Measurements from ENCODE around the gene DNAH10. TPM values are rescaled to one million over a fixed set of nuclear protein-coding genes. Genes with fewer than 3 reads are reported as not detected.

The DNAH10 gene
- total and polyA plus RNA-seq, 2 of the 13 experiments (the other 11 are each of a cell fraction or from before 2014, with no cell fraction given), result 0.01 to 0.02 TPM

DNA sequence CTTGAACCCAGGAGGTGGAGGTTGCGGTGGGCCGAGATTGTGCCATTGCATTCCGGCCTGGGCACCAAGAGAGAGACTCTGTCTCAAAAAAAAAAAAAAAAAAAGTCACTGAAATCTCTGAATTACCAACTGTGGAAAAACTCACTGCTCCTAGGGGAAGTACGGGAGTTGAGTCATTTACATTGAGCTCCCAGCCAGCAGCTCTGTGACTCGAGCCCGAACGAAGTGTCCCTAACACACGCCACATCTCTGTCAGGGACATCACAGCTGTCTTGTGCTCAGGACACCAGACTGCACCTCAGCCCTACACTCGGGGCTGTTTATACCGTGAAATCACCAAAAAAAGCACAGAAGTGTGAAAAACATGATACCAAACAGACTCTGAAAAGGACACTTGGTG lies 28.9 kb upstream of the DNAH10 start (continued):
- TF ChIP-seq, protein P1, sequence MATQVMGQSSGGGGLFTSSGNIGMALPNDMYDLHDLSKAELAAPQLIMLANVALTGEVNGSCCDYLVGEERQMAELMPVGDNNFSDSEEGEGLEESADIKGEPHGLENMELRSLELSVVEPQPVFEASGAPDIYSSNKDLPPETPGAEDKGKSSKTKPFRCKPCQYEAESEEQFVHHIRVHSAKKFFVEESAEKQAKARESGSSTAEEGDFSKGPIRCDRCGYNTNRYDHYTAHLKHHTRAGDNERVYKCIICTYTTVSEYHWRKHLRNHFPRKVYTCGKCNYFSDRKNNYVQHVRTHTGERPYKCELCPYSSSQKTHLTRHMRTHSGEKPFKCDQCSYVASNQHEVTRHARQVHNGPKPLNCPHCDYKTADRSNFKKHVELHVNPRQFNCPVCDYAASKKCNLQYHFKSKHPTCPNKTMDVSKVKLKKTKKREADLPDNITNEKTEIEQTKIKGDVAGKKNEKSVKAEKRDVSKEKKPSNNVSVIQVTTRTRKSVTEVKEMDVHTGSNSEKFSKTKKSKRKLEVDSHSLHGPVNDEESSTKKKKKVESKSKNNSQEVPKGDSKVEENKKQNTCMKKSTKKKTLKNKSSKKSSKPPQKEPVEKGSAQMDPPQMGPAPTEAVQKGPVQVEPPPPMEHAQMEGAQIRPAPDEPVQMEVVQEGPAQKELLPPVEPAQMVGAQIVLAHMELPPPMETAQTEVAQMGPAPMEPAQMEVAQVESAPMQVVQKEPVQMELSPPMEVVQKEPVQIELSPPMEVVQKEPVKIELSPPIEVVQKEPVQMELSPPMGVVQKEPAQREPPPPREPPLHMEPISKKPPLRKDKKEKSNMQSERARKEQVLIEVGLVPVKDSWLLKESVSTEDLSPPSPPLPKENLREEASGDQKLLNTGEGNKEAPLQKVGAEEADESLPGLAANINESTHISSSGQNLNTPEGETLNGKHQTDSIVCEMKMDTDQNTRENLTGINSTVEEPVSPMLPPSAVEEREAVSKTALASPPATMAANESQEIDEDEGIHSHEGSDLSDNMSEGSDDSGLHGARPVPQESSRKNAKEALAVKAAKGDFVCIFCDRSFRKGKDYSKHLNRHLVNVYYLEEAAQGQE (IDR thresholded peaks at IDR 0.05; ENCODE audit: borderline replicate concordance in 1 of 2, low read depth in 1 of 2, low read length in 2 of 2), result no peak
- no peak for TF ChIP-seq SSRP1 (CRISPR knock-in tag; IDR thresholded peaks at IDR 0.05)

DNA sequence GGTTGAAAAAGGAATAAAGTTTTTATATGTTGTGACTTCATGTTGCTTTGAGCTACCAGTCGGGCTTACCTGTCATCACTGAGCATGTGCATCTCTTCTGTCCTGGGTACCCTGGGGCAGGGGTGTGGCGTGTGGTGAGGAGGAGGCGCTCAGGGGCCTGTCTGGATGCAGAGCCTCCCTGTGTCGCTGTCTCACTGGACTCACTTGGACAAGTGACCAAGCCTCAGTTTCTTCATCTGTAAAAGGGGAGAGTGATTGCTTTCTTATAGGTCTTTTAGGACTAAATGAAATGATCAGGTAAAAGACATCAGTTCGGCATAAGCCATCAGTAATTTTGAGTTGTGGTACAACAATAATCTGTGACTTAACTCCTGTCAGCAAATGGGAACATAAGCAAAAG lies 27.8 kb upstream of the DNAH10 start:
- ATAC-seq, result no peak
- in situ Hi-C loops (cut with HindIII; ENCODE audit: extremely low pct_ligation_motif_present, low pct_unique_long_range_greater_than_20kb), result no loop called here
- no peaks in the 10 kb centered on the region for H3K9me3 ChIP-seq (ENCODE audit: low read length)
- FAIRE-seq, result no peak
- H2AFZ ChIP-seq (ENCODE audit: low read length), result no peak overlapping the region
- peaks cover 16 to 72% of the 10 kb centered on the region in 2 experiments for H3K36me3 ChIP-seq (replicated peaks in 1 of 2; ENCODE audit: control insufficient read depth in 1 of 2, insufficient read depth in 2 of 2, low read length in 2 of 2)
- H3K4me1 ChIP-seq (ENCODE audit: insufficient read depth, low read length), result no peaks in the 10 kb centered on the region
- intact Hi-C loops (cut with micrococcal nuclease; ENCODE audit: unreplicated experiment), result no loop called here
- no peak overlapping the region for H3K9ac ChIP-seq (ENCODE audit: insufficient read depth, low read depth, low read length)
- H3K79me2 ChIP-seq (ENCODE audit: insufficient read depth, low read length), result no peaks in the 10 kb centered on the region
- no peaks in the 10 kb centered on the region for H3K27me3 ChIP-seq (ENCODE audit: control insufficient read depth in 1 of 2, insufficient read depth in 2 of 2, low read length in 2 of 2)
- no peaks in the 10 kb centered on the region for H4K20me1 ChIP-seq (ENCODE audit: insufficient read depth, low read length)
- ChIA-PET POLR2A (no interaction called here), CTCF (ENCODE audit: low intra/inter-chr PET ratio, low total read pairs) (no interaction called here)
- no TSS peak for BruUV-seq (replicated peaks)
- H3K4me2 ChIP-seq (ENCODE audit: low read depth, low read length), result no peak overlapping the region
- 99% methylated on average over 5 of the region's 5 CpGs for WGBS (ENCODE audit: low lambda C conversion rate)
- DNase-seq (ENCODE audit: low spot score), result no peak
- no peak overlapping the region for H3K4me3 ChIP-seq (replicated peaks in 1 of 3; ENCODE audit: insufficient read depth in 1 of 3, low read depth in 2 of 3, low read length in 3 of 3)
- no peak overlapping the region for H3K27ac ChIP-seq (ENCODE audit: extremely low read length, insufficient read depth, low read length)
- TF ChIP-seq, protein P2, sequence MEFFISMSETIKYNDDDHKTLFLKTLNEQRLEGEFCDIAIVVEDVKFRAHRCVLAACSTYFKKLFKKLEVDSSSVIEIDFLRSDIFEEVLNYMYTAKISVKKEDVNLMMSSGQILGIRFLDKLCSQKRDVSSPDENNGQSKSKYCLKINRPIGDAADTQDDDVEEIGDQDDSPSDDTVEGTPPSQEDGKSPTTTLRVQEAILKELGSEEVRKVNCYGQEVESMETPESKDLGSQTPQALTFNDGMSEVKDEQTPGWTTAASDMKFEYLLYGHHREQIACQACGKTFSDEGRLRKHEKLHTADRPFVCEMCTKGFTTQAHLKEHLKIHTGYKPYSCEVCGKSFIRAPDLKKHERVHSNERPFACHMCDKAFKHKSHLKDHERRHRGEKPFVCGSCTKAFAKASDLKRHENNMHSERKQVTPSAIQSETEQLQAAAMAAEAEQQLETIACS (CRISPR knock-in tag; IDR thresholded peaks at IDR 0.05), result no peak
- TF ChIP-seq JARID2 (CRISPR knock-in tag; IDR thresholded peaks at IDR 0.05; ENCODE audit: insufficient replicate concordance) (no peak), MYC (CRISPR knock-in tag; IDR thresholded peaks at IDR 0.05; ENCODE audit: borderline replicate concordance) (no peak), ZNF44 (CRISPR knock-in tag; IDR thresholded peaks at IDR 0.05) (no peak), SP1 (IDR thresholded peaks at IDR 0.05) (no peak), SP1 (CRISPR knock-in tag; IDR thresholded peaks at IDR 0.05) (no peak), NFYB (CRISPR knock-in tag; IDR thresholded peaks at IDR 0.05) (no peak)
- TF ChIP-seq, protein P3, sequence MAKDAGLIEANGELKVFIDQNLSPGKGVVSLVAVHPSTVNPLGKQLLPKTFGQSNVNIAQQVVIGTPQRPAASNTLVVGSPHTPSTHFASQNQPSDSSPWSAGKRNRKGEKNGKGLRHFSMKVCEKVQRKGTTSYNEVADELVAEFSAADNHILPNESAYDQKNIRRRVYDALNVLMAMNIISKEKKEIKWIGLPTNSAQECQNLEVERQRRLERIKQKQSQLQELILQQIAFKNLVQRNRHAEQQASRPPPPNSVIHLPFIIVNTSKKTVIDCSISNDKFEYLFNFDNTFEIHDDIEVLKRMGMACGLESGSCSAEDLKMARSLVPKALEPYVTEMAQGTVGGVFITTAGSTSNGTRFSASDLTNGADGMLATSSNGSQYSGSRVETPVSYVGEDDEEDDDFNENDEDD (CRISPR knock-in tag; IDR thresholded peaks at IDR 0.05; ENCODE audit: borderline replicate concordance), result no peak
- TF ChIP-seq, protein P4, sequence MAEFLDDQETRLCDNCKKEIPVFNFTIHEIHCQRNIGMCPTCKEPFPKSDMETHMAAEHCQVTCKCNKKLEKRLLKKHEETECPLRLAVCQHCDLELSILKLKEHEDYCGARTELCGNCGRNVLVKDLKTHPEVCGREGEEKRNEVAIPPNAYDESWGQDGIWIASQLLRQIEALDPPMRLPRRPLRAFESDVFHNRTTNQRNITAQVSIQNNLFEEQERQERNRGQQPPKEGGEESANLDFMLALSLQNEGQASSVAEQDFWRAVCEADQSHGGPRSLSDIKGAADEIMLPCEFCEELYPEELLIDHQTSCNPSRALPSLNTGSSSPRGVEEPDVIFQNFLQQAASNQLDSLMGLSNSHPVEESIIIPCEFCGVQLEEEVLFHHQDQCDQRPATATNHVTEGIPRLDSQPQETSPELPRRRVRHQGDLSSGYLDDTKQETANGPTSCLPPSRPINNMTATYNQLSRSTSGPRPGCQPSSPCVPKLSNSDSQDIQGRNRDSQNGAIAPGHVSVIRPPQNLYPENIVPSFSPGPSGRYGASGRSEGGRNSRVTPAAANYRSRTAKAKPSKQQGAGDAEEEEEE (CRISPR knock-in tag; IDR thresholded peaks at IDR 0.05; ENCODE audit: borderline replicate concordance), result no peak
- TF ChIP-seq, protein P5, sequence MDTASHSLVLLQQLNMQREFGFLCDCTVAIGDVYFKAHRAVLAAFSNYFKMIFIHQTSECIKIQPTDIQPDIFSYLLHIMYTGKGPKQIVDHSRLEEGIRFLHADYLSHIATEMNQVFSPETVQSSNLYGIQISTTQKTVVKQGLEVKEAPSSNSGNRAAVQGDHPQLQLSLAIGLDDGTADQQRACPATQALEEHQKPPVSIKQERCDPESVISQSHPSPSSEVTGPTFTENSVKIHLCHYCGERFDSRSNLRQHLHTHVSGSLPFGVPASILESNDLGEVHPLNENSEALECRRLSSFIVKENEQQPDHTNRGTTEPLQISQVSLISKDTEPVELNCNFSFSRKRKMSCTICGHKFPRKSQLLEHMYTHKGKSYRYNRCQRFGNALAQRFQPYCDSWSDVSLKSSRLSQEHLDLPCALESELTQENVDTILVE (CRISPR knock-in tag; IDR thresholded peaks at IDR 0.05), result no peak
- TF ChIP-seq, protein P6, sequence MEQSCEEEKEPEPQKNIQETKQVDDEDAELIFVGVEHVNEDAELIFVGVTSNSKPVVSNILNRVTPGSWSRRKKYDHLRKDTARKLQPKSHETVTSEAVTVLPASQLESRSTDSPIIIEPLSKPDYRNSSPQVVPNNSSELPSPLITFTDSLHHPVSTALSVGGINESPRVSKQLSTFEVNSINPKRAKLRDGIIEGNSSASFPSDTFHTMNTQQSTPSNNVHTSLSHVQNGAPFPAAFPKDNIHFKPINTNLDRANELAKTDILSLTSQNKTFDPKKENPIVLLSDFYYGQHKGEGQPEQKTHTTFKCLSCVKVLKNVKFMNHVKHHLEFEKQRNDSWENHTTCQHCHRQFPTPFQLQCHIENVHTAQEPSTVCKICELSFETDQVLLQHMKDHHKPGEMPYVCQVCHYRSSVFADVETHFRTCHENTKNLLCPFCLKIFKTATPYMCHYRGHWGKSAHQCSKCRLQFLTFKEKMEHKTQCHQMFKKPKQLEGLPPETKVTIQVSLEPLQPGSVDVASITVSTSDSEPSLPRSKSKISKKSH (CRISPR knock-in tag; IDR thresholded peaks at IDR 0.05; ENCODE audit: borderline replicate concordance), result no peak
